Measurements from ENCODE around the gene ZNF385D. TPM values are rescaled to one million over a fixed set of nuclear protein-coding genes. Genes with fewer than 3 reads are reported as not detected.

ZNF385D gene
- total RNA-seq, 2 donors from 2014 or later: not detected

- no peak for ATAC-seq
- H3K27ac Mint-ChIP-seq: no peak overlapping the region
Measured at GRCh38 chr3:21691036-21691435, 60.0 kb downstream of the ZNF385D start.

GRCh38 chr3:21682206-21682605, 68.8 kb downstream of the ZNF385D start:
- Mint-ChIP-seq H3K4me1 (ENCODE audit: low read depth in 2 of 2) (no peaks in the 10 kb centered on the region), H3K27ac (no peak overlapping the region), H3K4me3 (no peak overlapping the region), H3K36me3 (no peaks in the 10 kb centered on the region), H3K27me3 (no peaks in the 10 kb centered on the region), H3K9me3 (peaks cover 24% of the 10 kb centered on the region)
- ATAC-seq: no peak
- DNase-seq (ENCODE audit: low spot score): no peak

More at GRCh38 chr3:21691036-21691435, 60.0 kb downstream of the ZNF385D start:
- H3K36me3 Mint-ChIP-seq: peaks cover 16% of the 10 kb centered on the region
- H3K4me3 Mint-ChIP-seq: no peak overlapping the region
- no peaks in the 10 kb centered on the region for H3K4me1 Mint-ChIP-seq (ENCODE audit: low read depth in 2 of 2)
- no peaks in the 10 kb centered on the region for H3K27me3 Mint-ChIP-seq
- DNase-seq (ENCODE audit: low spot score): no peak
- H3K9me3 Mint-ChIP-seq: peaks cover 17% of the 10 kb centered on the region

- ATAC-seq (no peak), DNase-seq (ENCODE audit: low spot score) (no peak)
- H3K4me1 Mint-ChIP-seq (ENCODE audit: low read depth in 2 of 2): no peaks in the 10 kb centered on the region
- no peaks in the 10 kb centered on the region for H3K36me3 Mint-ChIP-seq
- H3K9me3 Mint-ChIP-seq: peaks cover 5% of the 10 kb centered on the region
- no peak overlapping the region for H3K27ac Mint-ChIP-seq
- H3K27me3 Mint-ChIP-seq: no peaks in the 10 kb centered on the region
- H3K4me3 Mint-ChIP-seq: no peak overlapping the region
Measured at GRCh38 chr3:21673393-21673792, 77.6 kb downstream of the ZNF385D start.

- Mint-ChIP-seq H3K27me3 (no peaks in the 10 kb centered on the region), H3K36me3 (no peaks in the 10 kb centered on the region), H3K27ac (no peak overlapping the region), H3K4me1 (ENCODE audit: low read depth in 2 of 2) (no peaks in the 10 kb centered on the region), H3K9me3 (no peaks in the 10 kb centered on the region), H3K4me3 (no peak overlapping the region)
- ATAC-seq (no peak), DNase-seq (ENCODE audit: low spot score) (no peak)
Measured at GRCh38 chr3:21672303-21672702, 78.7 kb downstream of the ZNF385D start.

GRCh38 chr3:21670386-21670785, 80.6 kb downstream of the ZNF385D start:
- no peaks in the 10 kb centered on the region for H3K4me1 Mint-ChIP-seq (ENCODE audit: low read depth in 2 of 2)
- no peak for DNase-seq (ENCODE audit: low spot score)
- H3K27ac Mint-ChIP-seq: no peak overlapping the region
- H3K9me3 Mint-ChIP-seq: no peaks in the 10 kb centered on the region
- no peaks in the 10 kb centered on the region for H3K36me3 Mint-ChIP-seq
- no peak overlapping the region for H3K4me3 Mint-ChIP-seq
- no peak for ATAC-seq
- H3K27me3 Mint-ChIP-seq: no peaks in the 10 kb centered on the region

GRCh38 chr3:21668012-21668411, 83.0 kb downstream of the ZNF385D start:
- Mint-ChIP-seq H3K9me3 (no peaks in the 10 kb centered on the region), H3K4me1 (ENCODE audit: low read depth in 2 of 2) (no peaks in the 10 kb centered on the region), H3K4me3 (no peak overlapping the region), H3K27me3 (no peaks in the 10 kb centered on the region), H3K27ac (no peak overlapping the region), H3K36me3 (no peaks in the 10 kb centered on the region)
- ATAC-seq: no peak
- no peak for DNase-seq (ENCODE audit: low spot score)

DNA sequence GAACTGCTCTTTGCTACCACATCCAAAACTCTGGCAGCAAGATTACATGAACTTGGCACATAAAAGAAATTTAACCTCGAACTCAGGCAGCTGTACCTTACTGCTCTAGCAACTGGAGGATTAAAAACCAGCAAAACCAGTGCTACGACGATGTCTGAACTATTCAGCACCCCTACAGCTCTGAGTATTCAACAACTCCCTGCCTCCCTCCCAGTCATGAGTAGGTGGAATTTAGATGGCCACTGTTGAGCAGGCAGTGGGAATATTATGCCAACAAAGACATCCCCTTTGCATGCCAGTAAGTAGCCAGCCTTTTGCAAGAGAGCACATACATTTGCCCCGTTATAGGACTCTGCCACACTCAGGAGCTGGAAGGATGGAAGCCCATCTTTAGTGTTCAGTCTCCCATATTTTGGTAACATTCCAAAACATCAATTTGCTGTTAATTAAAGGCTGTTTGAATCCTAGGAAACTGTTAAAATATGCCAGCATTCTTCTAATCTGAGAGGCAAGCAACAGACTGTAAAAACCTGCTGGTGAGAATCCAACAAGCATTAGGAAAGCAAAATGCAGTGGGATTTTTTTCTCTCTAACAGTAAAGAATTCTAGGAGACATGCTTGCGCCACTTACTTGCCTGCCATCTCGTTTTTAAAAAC, 85.4 kb downstream of the ZNF385D start:
- Mint-ChIP-seq H3K27me3 (no peaks in the 10 kb centered on the region), H3K36me3 (peaks cover 5% of the 10 kb centered on the region), H3K4me1 (ENCODE audit: low read depth in 2 of 2) (no peaks in the 10 kb centered on the region), H3K4me3 (no peak overlapping the region), H3K27ac (no peak overlapping the region), H3K9me3 (no peaks in the 10 kb centered on the region)
- ATAC-seq (no peak), DNase-seq (ENCODE audit: low spot score) (no peak)

DNA sequence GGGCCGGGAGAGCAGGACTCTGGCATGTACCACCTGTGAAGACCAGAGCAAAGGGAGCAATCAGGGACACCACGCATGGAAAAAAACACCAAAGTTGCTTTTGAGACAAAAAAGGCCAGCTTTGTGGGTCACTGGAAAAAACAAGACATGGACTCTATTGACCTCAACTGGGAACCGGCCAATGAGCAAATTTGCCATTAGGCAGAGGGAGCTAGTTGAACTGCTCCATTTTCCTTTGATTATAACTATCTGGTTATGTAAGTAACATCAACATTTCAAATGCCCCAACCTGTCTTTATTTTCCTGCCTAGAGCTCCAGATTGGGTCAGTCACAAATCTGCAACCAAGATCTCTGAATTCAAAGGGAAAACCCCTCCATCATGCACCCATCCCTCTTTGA, 86.0 kb downstream of the ZNF385D start:
- DNase-seq (ENCODE audit: low spot score): no peak
- no peak for ATAC-seq
- Mint-ChIP-seq H3K27ac (no peak overlapping the region), H3K9me3 (peaks cover 3% of the 10 kb centered on the region), H3K27me3 (no peaks in the 10 kb centered on the region), H3K4me3 (no peak overlapping the region), H3K36me3 (peaks cover 5% of the 10 kb centered on the region), H3K4me1 (ENCODE audit: low read depth in 2 of 2) (no peaks in the 10 kb centered on the region)

DNA sequence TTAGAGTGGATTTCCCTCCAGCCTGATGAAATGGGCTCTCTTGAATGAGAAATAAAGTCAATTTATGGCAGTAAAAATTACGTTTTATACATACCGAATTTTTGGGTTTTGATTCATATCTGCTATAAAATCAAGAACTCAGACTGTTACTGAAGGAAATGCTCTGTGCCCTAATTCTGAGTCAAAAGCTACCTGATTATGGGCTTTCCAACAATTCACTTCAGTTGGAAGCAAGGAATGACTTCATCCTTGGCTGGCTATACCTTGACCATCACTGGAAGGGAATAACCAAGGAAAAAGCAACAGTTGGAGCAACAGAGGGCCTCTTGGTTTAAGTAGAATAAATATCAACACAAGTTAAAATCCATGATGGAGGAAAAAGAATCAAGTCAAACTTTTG, 88.6 kb downstream of the ZNF385D start:
- no peak for ATAC-seq
- no peak overlapping the region for H3K4me3 Mint-ChIP-seq
- no peak overlapping the region for H3K27ac Mint-ChIP-seq
- peaks cover 5% of the 10 kb centered on the region for H3K36me3 Mint-ChIP-seq
- no peaks in the 10 kb centered on the region for H3K4me1 Mint-ChIP-seq (ENCODE audit: low read depth in 2 of 2)
- no peak for DNase-seq (ENCODE audit: low spot score)
- H3K9me3 Mint-ChIP-seq: peaks cover 9% of the 10 kb centered on the region
- H3K27me3 Mint-ChIP-seq: no peaks in the 10 kb centered on the region

- H3K27ac Mint-ChIP-seq: no peak overlapping the region
- peaks cover 6% of the 10 kb centered on the region for H3K9me3 Mint-ChIP-seq
- H3K4me1 Mint-ChIP-seq (ENCODE audit: low read depth in 2 of 2): no peaks in the 10 kb centered on the region
- no peak overlapping the region for H3K4me3 Mint-ChIP-seq
- no peaks in the 10 kb centered on the region for H3K27me3 Mint-ChIP-seq
- DNase-seq (ENCODE audit: low spot score) (no peak), ATAC-seq (no peak)
- no peaks in the 10 kb centered on the region for H3K36me3 Mint-ChIP-seq
Measured at GRCh38 chr3:21654662-21655061, 96.3 kb downstream of the ZNF385D start.

GRCh38 chr3:21654241-21654640, 96.8 kb downstream of the ZNF385D start:
- no peak for ATAC-seq
- Mint-ChIP-seq H3K9me3 (peaks cover 6% of the 10 kb centered on the region), H3K36me3 (no peaks in the 10 kb centered on the region), H3K27me3 (no peaks in the 10 kb centered on the region), H3K27ac (no peak overlapping the region), H3K4me3 (no peak overlapping the region), H3K4me1 (ENCODE audit: low read depth in 2 of 2) (no peaks in the 10 kb centered on the region)
- no peak for DNase-seq (ENCODE audit: low spot score)

GRCh38 chr3:21649519-21649918, 101.5 kb downstream of the ZNF385D start:
- ATAC-seq (no peak), DNase-seq (ENCODE audit: low spot score) (no peak)
- H3K4me1 Mint-ChIP-seq (ENCODE audit: low read depth in 2 of 2): no peaks in the 10 kb centered on the region
- H3K4me3 Mint-ChIP-seq: no peak overlapping the region
- H3K36me3 Mint-ChIP-seq: no peaks in the 10 kb centered on the region
- H3K27ac Mint-ChIP-seq: no peak overlapping the region
- H3K9me3 Mint-ChIP-seq: peaks cover 12% of the 10 kb centered on the region
- H3K27me3 Mint-ChIP-seq: no peaks in the 10 kb centered on the region

DNA sequence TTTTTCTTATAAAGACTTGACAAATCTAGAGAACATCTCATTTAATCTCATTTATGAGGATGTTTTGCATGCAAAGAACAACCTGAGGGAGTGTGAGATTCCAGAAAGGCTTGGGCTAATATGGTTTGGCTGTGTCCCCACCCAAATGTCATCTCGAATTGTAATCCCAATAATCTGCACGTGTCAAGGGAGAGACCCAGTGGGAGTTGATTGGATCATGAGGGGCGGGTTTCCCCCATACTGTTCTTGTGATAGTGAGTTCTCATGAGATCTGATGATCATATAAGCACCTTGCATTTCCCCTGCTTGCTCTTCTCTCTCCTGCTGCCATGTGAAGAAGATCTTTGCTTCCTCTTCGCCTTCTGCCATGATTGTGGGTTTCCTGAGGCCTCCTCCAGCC, 103.0 kb downstream of the ZNF385D start:
- Mint-ChIP-seq H3K9me3 (peaks cover 12% of the 10 kb centered on the region), H3K36me3 (no peaks in the 10 kb centered on the region), H3K4me3 (no peak overlapping the region), H3K27ac (no peak overlapping the region), H3K27me3 (no peaks in the 10 kb centered on the region), H3K4me1 (ENCODE audit: low read depth in 2 of 2) (no peaks in the 10 kb centered on the region)
- ATAC-seq (no peak), DNase-seq (ENCODE audit: low spot score) (no peak)

- DNase-seq (ENCODE audit: low spot score): no peak
- Mint-ChIP-seq H3K9me3 (peaks cover 23% of the 10 kb centered on the region), H3K4me3 (no peak overlapping the region), H3K36me3 (peaks cover 10% of the 10 kb centered on the region), H3K27me3 (no peaks in the 10 kb centered on the region), H3K27ac (no peak overlapping the region), H3K4me1 (ENCODE audit: low read depth in 2 of 2) (no peaks in the 10 kb centered on the region)
- ATAC-seq: no peak
Measured at GRCh38 chr3:21645121-21645897, 105.7 kb downstream of the ZNF385D start.

All from natural killer cell treated with Interleukin-12 subunit alpha and Interleukin-12 subunit beta and Interleukin-15 and Interleukin-18, amount 100 ng/mL, for 72 hours (primary cell).